WTC11 (cell line): Measurements from ENCODE around the gene AKAP13. TPM values are rescaled to one million over a fixed set of nuclear protein-coding genes. Genes with fewer than 3 reads are reported as not detected.

Experiments
- ATAC-seq: fragments of 200-7000 bp; cut with Tn5 transposase; 2 replicates; pipeline ENCODE4 v1.10.0; 2021; ENCODE audit warnings: mild to moderate bottlenecking, moderate library complexity
- CTCF ChIA-PET: fragments of 300-600 bp; sonication (Branson Sonifier 250); formaldehyde crosslinking; loops from one replicate; lab custom pipeline; 2021; ENCODE audit warnings: antibody characterized with exemption; lab: Charles Lee
- POLR2A ChIA-PET: fragments of 350-600 bp; sonication (Branson Sonifier 250); formaldehyde crosslinking; loops from one replicate; lab custom pipeline; 2021; ENCODE audit warnings: antibody characterized with exemption; lab: Charles Lee
- DNase-seq: peaks from one replicate; pipeline ENCODE4 v3.0.0; 2021; ENCODE audit warnings: low spot score
- H3K27ac Mint-ChIP-seq: 2 replicates; pipeline ENCODE4 v1.8.0; 2021; ENCODE audit warnings: mixed read lengths
- H3K27me3 Mint-ChIP-seq: 2 replicates; pipeline ENCODE4 v1.8.0; 2021; ENCODE audit warnings: low read depth, mild to moderate bottlenecking, moderate library complexity, mixed read lengths
- H3K36me3 Mint-ChIP-seq: 2 replicates; pipeline ENCODE4 v1.8.0; 2021; ENCODE audit warnings: mixed read lengths
- H3K4me1 Mint-ChIP-seq: 2 replicates; pipeline ENCODE4 v1.8.0; 2022; ENCODE audit warnings: mixed read lengths
- H3K4me3 Mint-ChIP-seq: 2 replicates; pipeline ENCODE4 v1.8.0; 2021; ENCODE audit warnings: mild to moderate bottlenecking, moderate library complexity, mixed read lengths
- H3K9me3 Mint-ChIP-seq: 2 replicates; pipeline ENCODE4 v1.8.0; 2021; ENCODE audit warnings: mixed read lengths
- ARID4B ChIP-seq: sonication (generic); formaldehyde crosslinking; IDR thresholded peaks from 2 replicates; pipeline ENCODE4 v1.8.0; 2023; ENCODE audit warnings: missing genetic modification reagents, mild to moderate bottlenecking, borderline replicate concordance
- CREB1 ChIP-seq: sonication (generic); formaldehyde crosslinking; IDR thresholded peaks from 2 replicates; pipeline ENCODE4 v1.8.0; 2023; ENCODE audit warnings: mild to moderate bottlenecking, missing genetic modification reagents
- CTCF ChIP-seq: fragments of 200-600 bp; IDR thresholded peaks from 2 replicates; pipeline ENCODE4 v1.8.0; 2022; ENCODE audit warnings: antibody characterized with exemption
- E2F4 ChIP-seq: sonication (generic); formaldehyde crosslinking; IDR thresholded peaks from 2 replicates; pipeline ENCODE4 v1.8.1; 2022; ENCODE audit warnings: low read depth, mild to moderate bottlenecking, moderate library complexity, missing genetic modification reagents, borderline replicate concordance
- ELF4 ChIP-seq: sonication (generic); formaldehyde crosslinking; IDR thresholded peaks from 2 replicates; pipeline ENCODE4 v1.8.1; 2022; ENCODE audit warnings: low read depth, mild to moderate bottlenecking, moderate library complexity, missing genetic modification reagents
- ERG ChIP-seq: fragments of 250-450 bp; sonication (Bioruptor Pico); IDR thresholded peaks from 2 replicates; pipeline ENCODE4 v1.8.0; 2021; ENCODE audit warnings: mild to moderate bottlenecking
- GRHL2 ChIP-seq: fragments of 250-450 bp; sonication (Bioruptor Pico); IDR thresholded peaks from 2 replicates; pipeline ENCODE4 v1.8.0; 2022; ENCODE audit warnings: mild to moderate bottlenecking, moderate library complexity; ENCODE audit not compliant: insufficient replicate concordance, severe bottlenecking
- GTF2I ChIP-seq: fragments of 250-450 bp; sonication (Bioruptor Pico); conservative IDR thresholded peaks from 2 replicates; pipeline ENCODE4 v1.4.0; 2021; ENCODE audit warnings: mild to moderate bottlenecking
- IRF2 ChIP-seq: sonication (generic); formaldehyde crosslinking; IDR thresholded peaks from 2 replicates; pipeline ENCODE4 v1.8.0; 2022; ENCODE audit warnings: low read depth, missing genetic modification reagents, borderline replicate concordance
- NR3C1 ChIP-seq: sonication (generic); formaldehyde crosslinking; conservative IDR thresholded peaks from 2 replicates; pipeline ENCODE4 v1.8.1; 2023; ENCODE audit warnings: low read depth, mild to moderate bottlenecking, missing genetic modification reagents
- RELA ChIP-seq: sonication (generic); formaldehyde crosslinking; IDR thresholded peaks from 2 replicates; pipeline ENCODE4 v1.8.1; 2022; ENCODE audit warnings: missing genetic modification reagents, mild to moderate bottlenecking, borderline replicate concordance
- RORB ChIP-seq: fragments of 250-450 bp; sonication (Bioruptor Pico); IDR thresholded peaks from 2 replicates; pipeline ENCODE4 v1.9.0; 2021; ENCODE audit warnings: mild to moderate bottlenecking
- SP1 ChIP-seq: sonication (generic); formaldehyde crosslinking; conservative IDR thresholded peaks from 2 replicates; pipeline ENCODE4 v1.8.1; 2022; ENCODE audit warnings: missing genetic modification reagents
- USF1 ChIP-seq: sonication (generic); formaldehyde crosslinking; IDR thresholded peaks from 2 replicates; pipeline ENCODE4 v1.8.0; 2022; ENCODE audit warnings: mild to moderate bottlenecking, missing genetic modification reagents
- ZNF512 ChIP-seq: sonication (generic); formaldehyde crosslinking; IDR thresholded peaks from 2 replicates; pipeline ENCODE4 v1.8.1; 2022; ENCODE audit warnings: missing genetic modification reagents, borderline replicate concordance
- total RNA-seq: library from RNA; stranded (reverse); gene quantifications from 3 replicates; pipeline ENCODE4 v1.2.3, GENCODE V29; 2021

The AKAP13 gene
- total RNA-seq, 1 experiment from 2014 or later = 50.3 TPM

GRCh38 chr15:85744579-85744978 is 364.2 kb downstream of the AKAP13 start:
- DNase-seq = no peak
- H3K27ac Mint-ChIP-seq = peak overlapping the region; percentile 57; the same call in 1 of the 2 replicates
- no peaks in the 10 kb centered on the region for H3K9me3 Mint-ChIP-seq
- H3K4me3 Mint-ChIP-seq = no peak overlapping the region
- POLR2A ChIA-PET = no interaction called here
- TF ChIP-seq ZNF512 (CRISPR knock-in tag) (no peak), E2F4 (CRISPR knock-in tag) (no peak), CTCF (no peak), ELF4 (CRISPR knock-in tag) (no peak)
- TF ChIP-seq, all 79 proteins: peak for 0
- Mint-ChIP-seq H3K27me3 (no peaks in the 10 kb centered on the region), H3K36me3 (peaks cover 54% of the 10 kb centered on the region), H3K4me1 (peaks cover 41% of the 10 kb centered on the region)
- ATAC-seq = no peak
- CTCF ChIA-PET = no interaction called here

GRCh38 chr15:85745023-85745422 is 364.6 kb downstream of the AKAP13 start:
- Mint-ChIP-seq H3K27me3 (no peaks in the 10 kb centered on the region), H3K4me1 (peaks cover 46% of the 10 kb centered on the region), H3K27ac (no peak overlapping the region), H3K9me3 (no peaks in the 10 kb centered on the region), H3K36me3 (peaks cover 49% of the 10 kb centered on the region), H3K4me3 (no peak overlapping the region)
- DNase-seq (no peak), ATAC-seq (no peak)
- TF ChIP-seq CREB1 (CRISPR knock-in tag) (no peak), GTF2I (CRISPR knock-in tag) (no peak), SP1 (CRISPR knock-in tag) (no peak), CTCF (no peak), NR3C1 (no peak), GRHL2 (CRISPR knock-in tag) (no peak), RORB (no peak), ERG (no peak), USF1 (CRISPR knock-in tag) (no peak), IRF2 (CRISPR knock-in tag) (no peak), RELA (CRISPR knock-in tag) (no peak), ARID4B (CRISPR knock-in tag) (no peak)
- ChIA-PET CTCF (no interaction called here), POLR2A (no interaction called here)
